ENCODE data around the gene RHOB. TPM values are rescaled to one million over a fixed set of nuclear protein-coding genes. Genes with fewer than 3 reads are reported as not detected.

The RHOB gene
- total RNA-seq, 1 experiment from 2014 or later: 38.9 TPM

GRCh38 chr2:20479835-20480234 is 33.0 kb downstream of the RHOB start:
- BruUV-seq (replicated peaks): no TSS peak

DNA sequence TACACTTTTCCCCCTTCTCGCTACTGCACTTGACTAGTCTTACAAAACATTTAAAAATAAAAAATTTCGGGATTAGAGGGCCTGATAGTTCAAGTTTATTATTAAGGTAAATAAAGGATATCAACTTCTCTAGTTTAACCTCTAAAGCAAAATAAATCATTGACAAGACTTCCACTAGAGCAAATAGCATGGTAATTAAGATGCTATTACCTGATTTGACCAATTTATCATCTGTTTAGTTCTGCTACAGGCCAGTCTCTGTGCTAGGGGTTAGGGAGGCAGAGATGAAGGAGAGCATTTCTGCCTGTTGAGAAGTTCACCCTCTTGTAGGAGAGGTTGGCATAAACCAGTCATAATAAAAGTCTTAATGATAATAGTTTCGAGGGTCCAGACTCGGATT is 34.0 kb downstream of the RHOB start:
- H3K4me3 ChIP-seq (ENCODE audit: low read depth in 2 of 2, low read length in 2 of 2): no peak overlapping the region
- no TSS peak for BruUV-seq (replicated peaks)
- TF ChIP-seq SIN3A (IDR thresholded peaks at IDR 0.05; ENCODE audit: borderline replicate concordance, insufficient read depth, low read depth, low read length) (no peak), TCF7L2 (IDR thresholded peaks at IDR 0.05; ENCODE audit: low read depth, low read length) (no peak), CTCF (IDR thresholded peaks at IDR 0.05) (no peak), POLR2AphosphoS5 (IDR thresholded peaks at IDR 0.05; ENCODE audit: low read depth, low read length) (no peak), REST (IDR thresholded peaks at IDR 0.05; ENCODE audit: insufficient read depth in 1 of 2, low read depth in 2 of 2, low read length in 1 of 2) (no peak)
- DNase-seq (ENCODE audit: low read depth, low spot score) (no peak), ATAC-seq (no peak)
- intact Hi-C loops (cut with micrococcal nuclease; ENCODE audit: unreplicated experiment) (no loop called here), in situ Hi-C loops (cut with HindIII; ENCODE audit: low pct_unique_long_range_greater_than_20kb, low sequenced_read_pairs) (no loop called here)
- H3K27ac ChIP-seq (ENCODE audit: low read length): no peak overlapping the region
- H3K27me3 ChIP-seq (ENCODE audit: control insufficient read depth, insufficient read depth, low read length): no peaks in the 10 kb centered on the region
- ChIA-PET CTCF (interaction anchor here (0.7 kb wide), 1 partner anchor 19 kb away, joined by 3 read pairs; no protein-coding TSS in a partner anchor), POLR2A (no interaction called here)
- H3K36me3 ChIP-seq (ENCODE audit: control insufficient read depth, insufficient read depth, low read length): no peaks in the 10 kb centered on the region
- no peaks in the 10 kb centered on the region for H3K9me3 ChIP-seq (ENCODE audit: control insufficient read depth, insufficient read depth, low read depth, low read length)
- no peaks in the 10 kb centered on the region for H3K4me1 ChIP-seq (ENCODE audit: control insufficient read depth, insufficient read depth, low read length)

More at GRCh38 chr2:20479835-20480234, 33.0 kb downstream of the RHOB start:
- in situ Hi-C loops (cut with HindIII; ENCODE audit: low pct_unique_long_range_greater_than_20kb, low sequenced_read_pairs) (no loop called here), intact Hi-C loops (cut with micrococcal nuclease; ENCODE audit: unreplicated experiment) (no loop called here)
- ChIA-PET POLR2A (no interaction called here), CTCF (no interaction called here)
- Histone ChIP-seq H3K27me3 (ENCODE audit: control insufficient read depth, insufficient read depth, low read length) (no peaks in the 10 kb centered on the region), H3K4me3 (ENCODE audit: low read depth in 2 of 2, low read length in 2 of 2) (no peak overlapping the region), H3K27ac (ENCODE audit: low read length) (no peak overlapping the region), H3K36me3 (ENCODE audit: control insufficient read depth, insufficient read depth, low read length) (no peaks in the 10 kb centered on the region), H3K4me1 (ENCODE audit: control insufficient read depth, insufficient read depth, low read length) (no peaks in the 10 kb centered on the region), H3K9me3 (ENCODE audit: control insufficient read depth, insufficient read depth, low read depth, low read length) (no peaks in the 10 kb centered on the region)
- no peak for ATAC-seq
- DNase-seq (ENCODE audit: low read depth, low spot score): no peak
- TF ChIP-seq REST (IDR thresholded peaks at IDR 0.05; ENCODE audit: insufficient read depth in 1 of 2, low read depth in 2 of 2, low read length in 1 of 2): no peak
- no peak for TF ChIP-seq TCF7L2 (IDR thresholded peaks at IDR 0.05; ENCODE audit: low read depth, low read length)
- TF ChIP-seq CTCF (IDR thresholded peaks at IDR 0.05): no peak
- TF ChIP-seq POLR2AphosphoS5 (IDR thresholded peaks at IDR 0.05; ENCODE audit: low read depth, low read length): no peak
- no peak for TF ChIP-seq SIN3A (IDR thresholded peaks at IDR 0.05; ENCODE audit: borderline replicate concordance, insufficient read depth, low read depth, low read length)

Data from Panc1 (cell line).